ENCODE measurements around the gene CD4. TPM values are rescaled to one million over a fixed set of nuclear protein-coding genes. Genes with fewer than 3 reads are reported as not detected.

Gene CD4
- total RNA-seq, 4 donors from 2014 or later: 1.8 to 12.9 (median 3.8) TPM

- ATAC-seq (no peak), DNase-seq (no peak)
- intact Hi-C loops (cut with DNase I; ENCODE audit: low total_unique reads): no loop called here
- no peak for TF ChIP-seq POLR2A (IDR thresholded peaks at IDR 0.05)
- TF ChIP-seq CTCF (IDR thresholded peaks at IDR 0.05 in 4 of 5, conservative IDR thresholded peaks at IDR 0.05 in 1 of 5): no peak
- Histone ChIP-seq H3K27me3 (no peaks in the 10 kb centered on the region), H3K4me1 (no peaks in the 10 kb centered on the region), H3K4me3 (no peak overlapping the region), H3K9me3 (no peaks in the 10 kb centered on the region), H3K27ac (no peak overlapping the region), H3K36me3 (no peaks in the 10 kb centered on the region)
- in situ Hi-C loops (cut with MboI; ENCODE audit: low sequenced_read_pairs in 4 of 4): no loop called here
These were observed 19.7 kb downstream of the CD4 start for GRCh38 chr12:6809056-6809455.

GRCh38 chr12:6810758-6811157, 21.4 kb downstream of the CD4 start:
- intact Hi-C loops (cut with DNase I; ENCODE audit: low total_unique reads): no loop called here
- no peak overlapping the region for H3K4me3 ChIP-seq
- H3K27me3 ChIP-seq: no peaks in the 10 kb centered on the region
- DNase-seq (no peak), ATAC-seq (no peak)
- TF ChIP-seq POLR2A (IDR thresholded peaks at IDR 0.05) (no peak), CTCF (IDR thresholded peaks at IDR 0.05 in 4 of 5, conservative IDR thresholded peaks at IDR 0.05 in 1 of 5) (no peak)
- H3K36me3 ChIP-seq: no peaks in the 10 kb centered on the region
- H3K4me1 ChIP-seq: no peaks in the 10 kb centered on the region
- in situ Hi-C loops (cut with MboI; ENCODE audit: low sequenced_read_pairs in 4 of 4): no loop called here
- no peaks in the 10 kb centered on the region for H3K9me3 ChIP-seq
- H3K27ac ChIP-seq: no peak overlapping the region

- Histone ChIP-seq H3K36me3 (no peaks in the 10 kb centered on the region), H3K27me3 (no peaks in the 10 kb centered on the region), H3K27ac (no peak overlapping the region), H3K4me1 (no peaks in the 10 kb centered on the region), H3K9me3 (no peaks in the 10 kb centered on the region), H3K4me3 (no peak overlapping the region)
- TF ChIP-seq POLR2A (IDR thresholded peaks at IDR 0.05) (no peak), CTCF (IDR thresholded peaks at IDR 0.05 in 4 of 5, conservative IDR thresholded peaks at IDR 0.05 in 1 of 5) (no peak)
- ATAC-seq (no peak), DNase-seq (no peak)
- intact Hi-C loops (cut with DNase I; ENCODE audit: low total_unique reads): no loop called here
- in situ Hi-C loops (cut with MboI; ENCODE audit: low sequenced_read_pairs in 4 of 4): no loop called here
These were observed 24.0 kb downstream of the CD4 start for GRCh38 chr12:6813363-6813762.

GRCh38 chr12:6816598-6816997, 27.3 kb downstream of the CD4 start:
- TF ChIP-seq CTCF (IDR thresholded peaks at IDR 0.05 in 4 of 5, conservative IDR thresholded peaks at IDR 0.05 in 1 of 5) (no peak), POLR2A (IDR thresholded peaks at IDR 0.05) (no peak)
- Histone ChIP-seq H3K9me3 (no peaks in the 10 kb centered on the region), H3K27me3 (peaks cover 0 to 4% (median 0%) of the 10 kb centered on the region in 3 donors), H3K4me1 (no peaks in the 10 kb centered on the region), H3K4me3 (no peak overlapping the region), H3K27ac (no peak overlapping the region), H3K36me3 (no peaks in the 10 kb centered on the region)
- intact Hi-C loops (cut with DNase I; ENCODE audit: low total_unique reads) (no loop called here), in situ Hi-C loops (cut with MboI; ENCODE audit: low sequenced_read_pairs in 4 of 4) (no loop called here)
- DNase-seq: no peak
- no peak for ATAC-seq

GRCh38 chr12:6817098-6817497, 27.8 kb downstream of the CD4 start:
- Histone ChIP-seq H3K36me3 (no peaks in the 10 kb centered on the region), H3K9me3 (no peaks in the 10 kb centered on the region), H3K4me3 (no peak overlapping the region), H3K27ac (no peak overlapping the region), H3K27me3 (peaks cover 3 to 9% (median 4%) of the 10 kb centered on the region in 3 donors), H3K4me1 (no peaks in the 10 kb centered on the region)
- intact Hi-C loops (cut with DNase I; ENCODE audit: low total_unique reads) (no loop called here), in situ Hi-C loops (cut with MboI; ENCODE audit: low sequenced_read_pairs in 4 of 4) (no loop called here)
- no peak for TF ChIP-seq POLR2A (IDR thresholded peaks at IDR 0.05)
- TF ChIP-seq CTCF (IDR thresholded peaks at IDR 0.05 in 4 of 5, conservative IDR thresholded peaks at IDR 0.05 in 1 of 5): no peak
- no peak for ATAC-seq
- no peak for DNase-seq
